Measurements from ENCODE around the gene SMIM24.

DNA sequence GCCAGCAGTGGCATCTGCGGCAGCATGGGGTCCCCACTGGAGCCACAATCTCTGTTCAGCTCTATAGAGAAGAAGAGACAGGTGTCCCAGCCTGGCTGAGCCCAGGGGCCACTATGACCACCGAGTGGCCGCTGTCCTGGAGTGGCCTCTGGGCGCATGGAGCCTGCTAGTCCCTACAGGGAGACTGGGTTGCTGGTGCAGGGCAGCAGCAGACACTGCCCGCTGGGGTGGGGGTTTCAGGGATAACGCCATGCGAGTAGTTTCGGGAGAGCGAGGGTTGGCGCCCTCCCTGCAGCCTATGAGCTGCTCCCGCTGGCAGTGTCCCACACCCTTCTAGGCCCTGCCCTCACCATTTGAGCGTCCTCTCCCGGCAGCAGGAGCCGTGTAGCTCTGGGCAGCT is 47.8 kb upstream of the SMIM24 start:
- TF ChIP-seq, protein P1, sequence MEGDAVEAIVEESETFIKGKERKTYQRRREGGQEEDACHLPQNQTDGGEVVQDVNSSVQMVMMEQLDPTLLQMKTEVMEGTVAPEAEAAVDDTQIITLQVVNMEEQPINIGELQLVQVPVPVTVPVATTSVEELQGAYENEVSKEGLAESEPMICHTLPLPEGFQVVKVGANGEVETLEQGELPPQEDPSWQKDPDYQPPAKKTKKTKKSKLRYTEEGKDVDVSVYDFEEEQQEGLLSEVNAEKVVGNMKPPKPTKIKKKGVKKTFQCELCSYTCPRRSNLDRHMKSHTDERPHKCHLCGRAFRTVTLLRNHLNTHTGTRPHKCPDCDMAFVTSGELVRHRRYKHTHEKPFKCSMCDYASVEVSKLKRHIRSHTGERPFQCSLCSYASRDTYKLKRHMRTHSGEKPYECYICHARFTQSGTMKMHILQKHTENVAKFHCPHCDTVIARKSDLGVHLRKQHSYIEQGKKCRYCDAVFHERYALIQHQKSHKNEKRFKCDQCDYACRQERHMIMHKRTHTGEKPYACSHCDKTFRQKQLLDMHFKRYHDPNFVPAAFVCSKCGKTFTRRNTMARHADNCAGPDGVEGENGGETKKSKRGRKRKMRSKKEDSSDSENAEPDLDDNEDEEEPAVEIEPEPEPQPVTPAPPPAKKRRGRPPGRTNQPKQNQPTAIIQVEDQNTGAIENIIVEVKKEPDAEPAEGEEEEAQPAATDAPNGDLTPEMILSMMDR (IDR thresholded peaks at IDR 0.05; ENCODE audit: low read length): no peak
- TF ChIP-seq EZH2phosphoT487 (IDR thresholded peaks at IDR 0.05; ENCODE audit: low read length): no peak
